ENCODE data around the gene SCARB1. TPM values are rescaled to one million over a fixed set of nuclear protein-coding genes. Genes with fewer than 3 reads are reported as not detected.

SCARB1 gene
- total RNA-seq, 1 experiment from 2014 or later = 31.3 TPM

DNA sequence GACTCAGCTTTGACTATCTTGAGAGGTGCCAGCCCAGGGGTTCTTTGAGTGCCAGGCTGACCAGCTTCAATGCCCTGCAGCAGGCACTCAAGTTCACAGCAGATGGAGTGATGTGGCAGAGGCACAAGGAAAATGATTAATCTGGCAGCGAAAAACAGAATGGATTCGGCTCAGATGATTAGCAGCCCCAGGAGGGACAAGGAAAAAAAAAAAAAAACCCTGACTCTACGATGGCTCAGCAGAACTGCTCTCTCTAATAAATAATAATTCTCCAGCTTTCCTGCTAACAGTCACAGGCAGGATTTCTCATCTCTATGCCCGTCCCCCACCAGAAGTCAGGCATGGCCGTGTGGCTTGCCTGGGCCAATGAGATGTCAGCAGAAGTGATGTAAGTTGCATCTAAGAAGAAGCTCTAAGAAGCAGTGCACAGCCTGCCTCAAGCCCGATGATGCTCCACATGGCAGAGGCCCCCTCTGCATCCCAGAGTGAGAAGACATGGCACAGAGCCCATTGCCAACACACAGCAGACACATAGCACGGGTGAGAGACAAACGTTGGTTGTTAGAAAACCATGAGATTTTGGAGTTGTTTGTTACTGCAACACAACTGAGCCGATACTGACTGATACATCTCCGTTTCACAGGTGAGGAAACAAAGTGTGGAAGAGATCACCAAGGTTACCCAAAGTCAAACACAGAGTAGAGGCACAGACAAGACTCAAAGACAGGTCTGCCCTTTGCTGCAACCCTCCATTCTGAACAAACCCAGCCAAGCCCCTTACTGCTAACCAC is 111.0 kb downstream of the SCARB1 start:
- H3K36me3 Mint-ChIP-seq (ENCODE audit: insufficient read depth in 1 of 3, low read depth in 3 of 3) = peaks cover 7 to 31% (median 20%) of the 10 kb centered on the region in 3 experiments; a peak in 6 of 7 replicates
- Histone ChIP-seq H3K27me3 (ENCODE audit: insufficient read depth, low read length) (no peaks in the 10 kb centered on the region), H3K4ac (ENCODE audit: low read depth, low read length) (no peak overlapping the region), H4K5ac (ENCODE audit: insufficient read length, low read depth, low read length) (no peak overlapping the region), H2BK12ac (ENCODE audit: insufficient read length, low read depth, low read length) (no peak overlapping the region), H4K8ac (replicated peaks; ENCODE audit: insufficient read length, low read depth, low read length) (no peak overlapping the region), H3K79me1 (ENCODE audit: insufficient read depth, low read depth, low read length, poor library complexity, severe bottlenecking) (no peaks in the 10 kb centered on the region), H3K9ac (ENCODE audit: extremely low read depth, insufficient read length, low read length) (no peak overlapping the region), H3K56ac (ENCODE audit: insufficient read length, low read depth, low read length) (no peak overlapping the region), H3K9me3 (ENCODE audit: control insufficient read depth, low read depth, low read length) (no peaks in the 10 kb centered on the region), H2BK20ac (ENCODE audit: low read depth, low read length, poor library complexity, severe bottlenecking) (no peak overlapping the region), H3K18ac (ENCODE audit: insufficient read length, low read depth, low read length) (no peak overlapping the region), H3T11ph (ENCODE audit: low read length) (no peak overlapping the region), H3K4me2 (ENCODE audit: insufficient read depth, insufficient read length, low read length) (no peak overlapping the region), H2AFZ (ENCODE audit: low read length) (no peak overlapping the region), H3K14ac (ENCODE audit: insufficient read depth, low read length) (no peak overlapping the region), H3K4me1 (ENCODE audit: insufficient read depth, low read length) (no peaks in the 10 kb centered on the region), H2BK120ac (ENCODE audit: low read depth, low read length, poor library complexity, severe bottlenecking) (no peak overlapping the region), H2AK5ac (ENCODE audit: insufficient read length, low read length) (no peak overlapping the region), H2BK15ac (ENCODE audit: low read depth, low read length) (no peak overlapping the region), H3K79me2 (ENCODE audit: insufficient read depth, low read length) (no peaks in the 10 kb centered on the region), H3K23ac (ENCODE audit: insufficient read length, low read depth, low read length) (no peak overlapping the region), H3K23me2 (ENCODE audit: insufficient read length, low read depth, low read length, poor library complexity, severe bottlenecking) (no peaks in the 10 kb centered on the region), H4K91ac (ENCODE audit: insufficient read length, low read depth, low read length) (no peak overlapping the region), H2BK5ac (ENCODE audit: insufficient read length, low read length) (no peak overlapping the region), H3K27ac (ENCODE audit: insufficient read length, low read depth, low read length) (no peak overlapping the region), H4K20me1 (ENCODE audit: control insufficient read depth, insufficient read depth, insufficient read length) (no peaks in the 10 kb centered on the region)
- H3K27me3 Mint-ChIP-seq (ENCODE audit: low read depth) = peaks cover 15% of the 10 kb centered on the region
- WGBS (ENCODE audit: extremely low coverage, insufficient read length, low lambda C conversion rate) = no CpG with 5 or more reads among the region's 10 CpGs
- peaks cover 25% of the 10 kb centered on the region in 2 experiments for H3K4me1 Mint-ChIP-seq
- no peak for DNase-seq
- no peak overlapping the region for H3K4me3 Mint-ChIP-seq
- H3K27ac Mint-ChIP-seq = no peak overlapping the region
- TF ChIP-seq, protein P1, sequence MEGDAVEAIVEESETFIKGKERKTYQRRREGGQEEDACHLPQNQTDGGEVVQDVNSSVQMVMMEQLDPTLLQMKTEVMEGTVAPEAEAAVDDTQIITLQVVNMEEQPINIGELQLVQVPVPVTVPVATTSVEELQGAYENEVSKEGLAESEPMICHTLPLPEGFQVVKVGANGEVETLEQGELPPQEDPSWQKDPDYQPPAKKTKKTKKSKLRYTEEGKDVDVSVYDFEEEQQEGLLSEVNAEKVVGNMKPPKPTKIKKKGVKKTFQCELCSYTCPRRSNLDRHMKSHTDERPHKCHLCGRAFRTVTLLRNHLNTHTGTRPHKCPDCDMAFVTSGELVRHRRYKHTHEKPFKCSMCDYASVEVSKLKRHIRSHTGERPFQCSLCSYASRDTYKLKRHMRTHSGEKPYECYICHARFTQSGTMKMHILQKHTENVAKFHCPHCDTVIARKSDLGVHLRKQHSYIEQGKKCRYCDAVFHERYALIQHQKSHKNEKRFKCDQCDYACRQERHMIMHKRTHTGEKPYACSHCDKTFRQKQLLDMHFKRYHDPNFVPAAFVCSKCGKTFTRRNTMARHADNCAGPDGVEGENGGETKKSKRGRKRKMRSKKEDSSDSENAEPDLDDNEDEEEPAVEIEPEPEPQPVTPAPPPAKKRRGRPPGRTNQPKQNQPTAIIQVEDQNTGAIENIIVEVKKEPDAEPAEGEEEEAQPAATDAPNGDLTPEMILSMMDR (conservative IDR thresholded peaks at IDR 0.05) = no peak
- H3K9me3 Mint-ChIP-seq = peaks cover 25 to 31% of the 10 kb centered on the region in 2 experiments
